Loucy (cell line): ENCODE measurements around the gene CFAP54.

Experiments used
- H2AFZ ChIP-seq: fragments of 200-600 bp; sonication (generic); 2 replicates; pipeline ENCODE4 v1.6.0; 2016; ENCODE audit warnings: antibody characterized with exemption, mild to moderate bottlenecking, low read length, moderate library complexity
- H3F3A ChIP-seq: fragments of 200-600 bp; 2 replicates; pipeline ENCODE4 v1.6.0; 2016; ENCODE audit warnings: antibody characterized with exemption, low read depth, mild to moderate bottlenecking
- H3K27me3 ChIP-seq: fragments of 200-600 bp; sonication (generic); 2 replicates; pipeline ENCODE4 v1.6.1; 2014; ENCODE audit warnings: low read length, mild to moderate bottlenecking; ENCODE audit not compliant: insufficient read depth, poor library complexity, severe bottlenecking
- H3K36me3 ChIP-seq: fragments of 200-600 bp; sonication (generic); 2 replicates; pipeline ENCODE4 v1.6.1; 2016; ENCODE audit warnings: low read length; ENCODE audit not compliant: insufficient read depth
- H3K4me1 ChIP-seq: fragments of 200-600 bp; sonication (generic); 2 replicates; pipeline ENCODE4 v1.5.1; 2014; ENCODE audit warnings: low read length, mild to moderate bottlenecking; ENCODE audit not compliant: insufficient read depth, poor library complexity, severe bottlenecking
- H3K4me2 ChIP-seq: fragments of 200-600 bp; sonication (generic); 2 replicates; pipeline ENCODE4 v1.6.0; 2014; ENCODE audit warnings: antibody characterized with exemption, low read length, low read depth, mild to moderate bottlenecking; ENCODE audit not compliant: poor library complexity, severe bottlenecking
- H3K4me3 ChIP-seq: fragments of 200-600 bp; sonication (generic); 2 replicates; pipeline ENCODE4 v1.5.1; 2014; ENCODE audit warnings: low read length, mild to moderate bottlenecking, mixed read lengths; ENCODE audit not compliant: poor library complexity, severe bottlenecking
- H3K79me2 ChIP-seq: fragments of 200-600 bp; sonication (generic); 2 replicates; pipeline ENCODE4 v1.6.1; 2014; ENCODE audit warnings: low read length; ENCODE audit not compliant: insufficient read depth
- H3K9ac ChIP-seq: fragments of 200-600 bp; sonication (generic); 2 replicates; pipeline ENCODE4 v1.6.0; 2014; ENCODE audit warnings: mild to moderate bottlenecking, low read depth, low read length, moderate library complexity; ENCODE audit not compliant: poor library complexity, severe bottlenecking
- H3K9me2 ChIP-seq: fragments of 200-600 bp; sonication (generic); replicated peaks from 2 replicates; pipeline ENCODE4 v1.6.1; 2016; ENCODE audit warnings: low read depth, low read length, mixed read lengths
- H3K9me3 ChIP-seq: fragments of 200-600 bp; sonication (generic); 2 replicates; pipeline ENCODE4 v1.6.1; 2014; ENCODE audit warnings: mild to moderate bottlenecking, antibody characterized with exemption, low read length, low read depth; ENCODE audit not compliant: insufficient read depth
- H4K20me1 ChIP-seq: fragments of 200-600 bp; sonication (generic); 2 replicates; pipeline ENCODE4 v1.6.0; 2014; ENCODE audit warnings: antibody characterized with exemption, low read length, mild to moderate bottlenecking; ENCODE audit not compliant: insufficient read depth, poor library complexity, severe bottlenecking
- EZH2phosphoT487 ChIP-seq: fragments of 200-600 bp; IDR thresholded peaks from 2 replicates; pipeline ENCODE4 v1.6.1; 2018; ENCODE audit warnings: antibody characterized with exemption, mild to moderate bottlenecking, moderate library complexity, borderline replicate concordance
- TF ChIP-seq, protein P1 (sequence below): fragments of 200-600 bp; sonication (generic); conservative IDR thresholded peaks from 2 replicates; pipeline ENCODE4 v1.5.1; 2014; ENCODE audit warnings: mild to moderate bottlenecking, antibody characterized with exemption, low read length

Gene CFAP54

DNA sequence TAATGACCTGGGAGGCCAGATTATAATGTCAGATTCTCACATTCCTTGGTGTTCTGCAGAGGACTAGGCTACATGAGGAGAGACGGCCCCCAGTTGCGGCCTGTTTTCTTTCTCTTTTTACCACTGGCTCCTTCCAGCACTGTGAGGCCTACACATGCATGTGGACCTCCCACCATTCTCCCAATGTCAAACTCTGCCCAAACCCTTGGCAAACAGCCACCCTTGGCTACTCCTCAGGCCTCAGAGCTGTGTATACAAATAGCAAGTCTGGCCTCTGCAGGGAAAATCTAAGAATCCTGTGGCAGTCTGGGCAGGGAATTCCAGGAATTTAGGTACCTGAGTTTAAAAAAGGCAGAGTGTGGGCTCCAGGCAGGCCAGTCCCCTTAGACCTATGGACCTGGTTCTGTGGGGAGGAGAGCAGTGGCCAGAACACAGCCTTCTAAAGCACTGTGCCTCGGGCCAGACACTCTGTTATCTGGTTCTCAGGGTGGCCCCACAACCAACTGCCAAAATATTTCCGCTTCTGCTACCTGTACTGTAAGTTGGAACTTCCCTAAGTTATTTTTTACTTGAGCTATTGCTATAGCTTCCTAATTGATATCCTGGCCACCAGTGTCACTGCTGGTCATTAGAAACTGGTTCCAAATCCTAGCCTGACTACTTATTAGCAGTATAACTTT is 397.8 kb downstream of the CFAP54 start:
- Histone ChIP-seq H3K36me3 (no peaks in the 10 kb centered on the region), H3K27me3 (no peaks in the 10 kb centered on the region), H3K9ac (no peak overlapping the region), H3K4me3 (no peak overlapping the region), H3K4me1 (no peaks in the 10 kb centered on the region), H3K9me3 (no peaks in the 10 kb centered on the region), H2AFZ (no peak overlapping the region), H3K9me2 (no peaks in the 10 kb centered on the region), H3F3A (no peaks in the 10 kb centered on the region), H3K4me2 (no peak overlapping the region), H4K20me1 (no peaks in the 10 kb centered on the region), H3K79me2 (no peaks in the 10 kb centered on the region)
- TF ChIP-seq, protein P1, sequence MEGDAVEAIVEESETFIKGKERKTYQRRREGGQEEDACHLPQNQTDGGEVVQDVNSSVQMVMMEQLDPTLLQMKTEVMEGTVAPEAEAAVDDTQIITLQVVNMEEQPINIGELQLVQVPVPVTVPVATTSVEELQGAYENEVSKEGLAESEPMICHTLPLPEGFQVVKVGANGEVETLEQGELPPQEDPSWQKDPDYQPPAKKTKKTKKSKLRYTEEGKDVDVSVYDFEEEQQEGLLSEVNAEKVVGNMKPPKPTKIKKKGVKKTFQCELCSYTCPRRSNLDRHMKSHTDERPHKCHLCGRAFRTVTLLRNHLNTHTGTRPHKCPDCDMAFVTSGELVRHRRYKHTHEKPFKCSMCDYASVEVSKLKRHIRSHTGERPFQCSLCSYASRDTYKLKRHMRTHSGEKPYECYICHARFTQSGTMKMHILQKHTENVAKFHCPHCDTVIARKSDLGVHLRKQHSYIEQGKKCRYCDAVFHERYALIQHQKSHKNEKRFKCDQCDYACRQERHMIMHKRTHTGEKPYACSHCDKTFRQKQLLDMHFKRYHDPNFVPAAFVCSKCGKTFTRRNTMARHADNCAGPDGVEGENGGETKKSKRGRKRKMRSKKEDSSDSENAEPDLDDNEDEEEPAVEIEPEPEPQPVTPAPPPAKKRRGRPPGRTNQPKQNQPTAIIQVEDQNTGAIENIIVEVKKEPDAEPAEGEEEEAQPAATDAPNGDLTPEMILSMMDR: no peak
- TF ChIP-seq EZH2phosphoT487: no peak

DNA sequence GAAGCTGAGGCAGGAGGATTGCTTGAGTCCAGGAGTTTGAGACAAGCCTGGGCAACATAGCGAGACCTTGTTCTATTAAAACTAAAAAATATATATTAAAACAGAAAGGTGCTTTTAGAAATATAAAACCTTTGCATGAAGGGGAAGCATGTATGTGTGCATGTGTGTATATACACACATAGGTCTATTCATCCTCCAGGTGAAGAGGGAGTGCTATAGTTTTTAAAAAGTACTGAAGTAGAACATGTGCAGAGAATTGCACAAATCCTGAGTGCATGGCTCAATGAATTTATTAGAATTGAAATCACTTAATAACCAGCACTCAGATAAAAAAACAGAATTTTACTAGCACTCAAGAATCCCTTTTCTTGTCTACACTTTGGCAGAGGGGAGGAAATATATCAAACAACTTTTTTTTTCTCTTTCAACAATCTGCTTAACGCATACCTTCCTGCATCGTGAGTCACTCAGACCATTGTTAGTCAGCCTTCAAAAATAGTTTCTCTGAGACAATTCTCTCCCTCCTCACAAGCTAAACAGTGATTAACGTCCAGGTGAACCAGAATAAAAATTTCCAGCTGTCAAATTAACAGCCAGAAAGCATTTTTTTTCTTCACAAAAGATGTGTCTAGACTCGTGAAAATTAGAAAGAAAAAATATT is 400.0 kb downstream of the CFAP54 start:
- Histone ChIP-seq H4K20me1 (no peaks in the 10 kb centered on the region), H3K9me3 (no peaks in the 10 kb centered on the region), H3K27me3 (no peaks in the 10 kb centered on the region), H3K9me2 (no peaks in the 10 kb centered on the region), H2AFZ (no peak overlapping the region), H3F3A (no peaks in the 10 kb centered on the region), H3K4me1 (no peaks in the 10 kb centered on the region), H3K9ac (no peak overlapping the region), H3K36me3 (no peaks in the 10 kb centered on the region), H3K4me3 (no peak overlapping the region), H3K79me2 (no peaks in the 10 kb centered on the region), H3K4me2 (no peak overlapping the region)
- TF ChIP-seq, protein P1: no peak
- no peak for TF ChIP-seq EZH2phosphoT487

DNA sequence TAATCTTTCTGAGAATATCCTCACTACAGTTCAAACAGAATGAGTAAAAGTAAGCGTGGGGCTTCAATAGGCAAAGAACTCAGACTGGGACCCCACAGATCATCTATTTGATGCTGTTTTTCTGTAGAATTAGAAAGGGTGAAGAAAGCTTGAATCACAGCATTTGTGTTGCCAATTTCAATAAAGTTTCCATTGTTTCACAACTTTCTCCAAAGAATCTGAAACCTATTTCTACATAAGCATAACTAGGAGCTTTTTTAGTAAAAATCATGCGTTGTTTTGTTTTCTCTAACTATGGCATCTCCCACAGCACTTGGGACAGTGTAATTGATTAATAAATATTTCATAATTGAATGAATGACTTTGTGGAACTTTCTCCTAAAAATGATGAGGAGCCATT is 401.0 kb downstream of the CFAP54 start:
- H3K36me3 ChIP-seq: no peaks in the 10 kb centered on the region
- no peaks in the 10 kb centered on the region for H3K79me2 ChIP-seq
- no peaks in the 10 kb centered on the region for H4K20me1 ChIP-seq
- no peaks in the 10 kb centered on the region for H3K4me1 ChIP-seq
- no peaks in the 10 kb centered on the region for H3K27me3 ChIP-seq
- no peak overlapping the region for H2AFZ ChIP-seq
- no peak overlapping the region for H3K4me3 ChIP-seq
- TF ChIP-seq, protein P1: no peak
- TF ChIP-seq EZH2phosphoT487: no peak
- H3K9ac ChIP-seq: no peak overlapping the region
- no peak overlapping the region for H3K4me2 ChIP-seq
- H3F3A ChIP-seq: no peaks in the 10 kb centered on the region
- H3K9me2 ChIP-seq: no peaks in the 10 kb centered on the region
- H3K9me3 ChIP-seq: no peaks in the 10 kb centered on the region
